ENCODE results near the gene HS6ST1. TPM values are rescaled to one million over a fixed set of nuclear protein-coding genes. Genes with fewer than 3 reads are reported as not detected.

The HS6ST1 gene
- polyA plus RNA-seq, 1 experiment, result 22.4 TPM

GRCh38 chr2:128313091-128313836, 5.4 kb downstream of the HS6ST1 start:
- POLR2A ChIA-PET, result no interaction called here
- Histone ChIP-seq H3K27me3 (ENCODE audit: control insufficient read depth, insufficient read depth, low read length) (no peaks in the 10 kb centered on the region), H3K4me3 (ENCODE audit: low read depth, low read length) (peak overlapping the region; percentile 84), H3K27ac (ENCODE audit: low read depth, low read length) (peak overlapping the region; percentile 39), H3K9me3 (ENCODE audit: control insufficient read depth, insufficient read depth, low read length) (peaks cover 3% of the 10 kb centered on the region; the same call in 1 of the 2 replicates)
- TF ChIP-seq CTCF (IDR thresholded peaks at IDR 0.05; ENCODE audit: low read depth, low read length), result peak; percentile 67
- no peak for DNase-seq (ENCODE audit: low read depth, low spot score)
- CTCF ChIA-PET, result interaction anchor here (0.6 to 1.6 kb wide), 3 partner anchors 134 to 443 kb away, joined by 3 to 6 read pairs (median 4); no protein-coding TSS in a partner anchor

GRCh38 chr2:128312411-128312810, 6.3 kb downstream of the HS6ST1 start:
- Histone ChIP-seq H3K27ac (ENCODE audit: low read depth, low read length) (no peak overlapping the region), H3K9me3 (ENCODE audit: control insufficient read depth, insufficient read depth, low read length) (peaks cover under 1% of the 10 kb centered on the region; the same call in 1 of the 2 replicates), H3K4me3 (ENCODE audit: low read depth, low read length) (no peak overlapping the region), H3K27me3 (ENCODE audit: control insufficient read depth, insufficient read depth, low read length) (no peaks in the 10 kb centered on the region)
- CTCF ChIA-PET, result no interaction called here
- DNase-seq (ENCODE audit: low read depth, low spot score), result no peak
- POLR2A ChIA-PET, result no interaction called here
- no peak for TF ChIP-seq CTCF (IDR thresholded peaks at IDR 0.05; ENCODE audit: low read depth, low read length)

DNA sequence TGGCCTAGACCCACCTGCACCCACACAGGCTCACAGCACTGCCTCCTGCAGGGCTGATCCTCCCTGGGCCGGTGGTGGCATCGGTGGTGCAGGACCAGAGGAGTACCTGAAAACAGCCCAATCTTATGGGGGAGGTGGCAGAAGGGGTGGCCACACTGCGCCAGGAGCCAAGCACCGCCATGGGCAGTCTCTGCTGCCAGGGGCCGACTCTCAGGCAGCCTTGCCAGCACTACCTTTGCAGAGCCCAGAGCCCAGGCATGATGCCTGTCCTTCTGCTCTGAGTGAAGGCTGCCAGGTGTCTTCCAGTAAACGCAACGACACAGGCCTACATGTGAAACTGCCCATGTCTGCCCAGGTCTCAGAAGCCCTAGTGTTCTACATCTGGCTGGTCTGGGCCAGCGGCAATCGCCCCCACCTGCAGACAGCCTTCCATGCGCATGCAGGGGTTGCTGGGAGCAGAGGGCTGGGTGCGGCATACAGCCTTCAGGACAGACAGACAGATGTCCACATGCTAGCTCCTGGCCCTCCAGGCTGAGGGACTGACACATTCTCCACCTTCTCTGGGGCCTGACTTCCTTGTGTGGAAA, 6.8 kb downstream of the HS6ST1 start:
- CTCF ChIA-PET, result no interaction called here
- H3K27me3 ChIP-seq (ENCODE audit: control insufficient read depth, insufficient read depth, low read length), result no peaks in the 10 kb centered on the region
- TF ChIP-seq CTCF (IDR thresholded peaks at IDR 0.05; ENCODE audit: low read depth, low read length), result no peak
- DNase-seq (ENCODE audit: low read depth, low spot score), result no peak
- H3K4me3 ChIP-seq (ENCODE audit: low read depth, low read length), result no peak overlapping the region
- no peaks in the 10 kb centered on the region; the same call in 1 of the 2 replicates for H3K9me3 ChIP-seq (ENCODE audit: control insufficient read depth, insufficient read depth, low read length)
- H3K27ac ChIP-seq (ENCODE audit: low read depth, low read length), result no peak overlapping the region
- POLR2A ChIA-PET, result no interaction called here

DNA sequence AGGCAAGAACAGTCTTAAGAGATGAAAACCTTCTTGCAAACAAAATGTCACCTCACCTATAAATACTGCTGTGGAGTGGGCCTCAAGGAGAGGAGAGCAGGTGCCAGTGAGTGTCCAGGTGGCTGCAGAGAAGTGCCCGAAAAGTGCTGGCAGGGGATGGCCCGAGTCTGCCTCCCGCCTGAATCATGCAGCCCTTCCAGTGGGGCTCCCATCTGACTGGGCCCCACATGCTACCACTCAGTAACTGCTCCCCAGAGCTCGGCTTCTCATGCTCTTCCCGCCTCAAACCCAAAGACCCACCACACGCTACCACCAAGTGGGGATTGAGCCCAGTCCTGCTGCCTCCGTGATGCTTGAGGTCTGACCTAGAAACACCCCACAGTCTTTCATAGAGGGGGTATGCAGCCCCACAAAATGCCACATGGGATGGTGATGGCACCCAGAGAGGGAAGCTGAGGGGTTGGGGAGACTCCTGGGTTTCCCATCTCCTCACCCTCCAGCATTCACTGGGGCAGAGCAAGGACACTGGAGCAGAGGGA, 7.4 kb downstream of the HS6ST1 start:
- no peak overlapping the region for H3K4me3 ChIP-seq (ENCODE audit: low read depth, low read length)
- ChIA-PET POLR2A (no interaction called here), CTCF (interaction anchor here (1.0 kb wide), 1 partner anchor 133 kb away, joined by 3 read pairs; no protein-coding TSS in a partner anchor)
- no peak overlapping the region for H3K27ac ChIP-seq (ENCODE audit: low read depth, low read length)
- DNase-seq (ENCODE audit: low read depth, low spot score), result no peak
- no peaks in the 10 kb centered on the region for H3K27me3 ChIP-seq (ENCODE audit: control insufficient read depth, insufficient read depth, low read length)
- no peaks in the 10 kb centered on the region; the same call in 1 of the 2 replicates for H3K9me3 ChIP-seq (ENCODE audit: control insufficient read depth, insufficient read depth, low read length)
- no peak for TF ChIP-seq CTCF (IDR thresholded peaks at IDR 0.05; ENCODE audit: low read depth, low read length)

DNA sequence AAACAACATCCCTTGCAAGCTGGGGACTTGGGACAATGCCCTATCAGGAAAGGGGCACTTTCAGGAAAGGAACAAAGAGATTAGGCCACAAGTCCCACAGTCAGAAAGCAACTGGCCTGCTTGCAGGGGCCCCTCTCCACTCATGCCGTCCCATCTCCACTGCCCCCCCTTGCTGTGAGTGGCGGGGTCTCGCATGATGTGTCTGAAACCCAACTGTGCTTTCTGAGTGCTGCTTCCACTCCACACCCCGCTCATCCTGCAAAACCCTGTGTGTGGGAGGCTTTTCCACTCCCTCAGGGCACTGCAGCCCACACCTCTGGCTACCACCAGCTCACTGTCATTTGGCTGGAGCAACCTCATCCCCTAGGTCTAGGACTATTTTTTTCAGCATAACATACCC, 7.9 kb downstream of the HS6ST1 start:
- Histone ChIP-seq H3K27ac (ENCODE audit: low read depth, low read length) (no peak overlapping the region), H3K4me3 (ENCODE audit: low read depth, low read length) (no peak overlapping the region), H3K27me3 (ENCODE audit: control insufficient read depth, insufficient read depth, low read length) (no peaks in the 10 kb centered on the region), H3K9me3 (ENCODE audit: control insufficient read depth, insufficient read depth, low read length) (no peaks in the 10 kb centered on the region; the same call in 1 of the 2 replicates)
- POLR2A ChIA-PET, result no interaction called here
- CTCF ChIA-PET, result interaction anchor here (1.0 to 1.7 kb wide), 3 partner anchors 11 to 132 kb away, joined by 3 to 6 read pairs (median 3); no protein-coding TSS in a partner anchor
- no peak for DNase-seq (ENCODE audit: low read depth, low spot score)
- TF ChIP-seq CTCF (IDR thresholded peaks at IDR 0.05; ENCODE audit: low read depth, low read length), result no peak
